ENCODE data around the gene RDH8.

Gene RDH8

DNA sequence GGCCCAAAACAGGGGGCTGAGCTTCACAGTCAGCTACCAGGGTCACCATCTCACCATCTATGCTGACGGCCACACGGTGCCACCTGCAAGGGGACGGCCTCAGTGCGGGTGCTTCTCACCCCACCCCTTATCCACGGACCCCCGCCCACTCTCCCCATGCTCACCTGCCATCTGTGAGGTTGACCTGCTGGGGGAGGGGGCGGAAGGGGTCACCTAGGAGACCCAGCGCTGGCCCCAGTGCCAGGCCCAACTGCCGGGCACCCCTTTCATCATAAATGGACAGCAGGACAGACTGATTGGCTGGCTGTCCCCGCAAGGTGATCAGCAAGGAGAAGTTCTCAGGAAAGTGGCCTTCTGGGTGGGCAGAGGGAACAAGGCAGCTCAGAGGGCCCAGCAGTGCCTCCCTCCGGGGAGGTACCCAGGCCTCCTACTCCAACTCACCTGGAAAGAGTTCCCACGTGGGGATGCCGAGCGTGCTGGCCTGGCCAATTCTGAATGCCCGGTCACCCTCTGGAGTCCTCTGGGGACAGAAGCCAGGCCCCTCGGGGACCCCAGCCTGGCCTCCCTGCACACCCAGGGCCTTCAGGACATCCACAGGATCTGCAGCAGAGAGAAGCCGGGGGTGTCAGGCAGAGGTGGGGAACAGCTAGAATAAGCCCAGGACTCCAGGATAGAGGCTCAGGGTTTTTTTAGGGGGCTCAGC is 7.5 kb upstream of the RDH8 start:
- no peak for DNase-seq (ENCODE audit: extremely low read depth, low read depth)
- no peak overlapping the region for H3K4me3 ChIP-seq (replicated peaks; ENCODE audit: low read depth, low read length)
- TF ChIP-seq, protein P1, sequence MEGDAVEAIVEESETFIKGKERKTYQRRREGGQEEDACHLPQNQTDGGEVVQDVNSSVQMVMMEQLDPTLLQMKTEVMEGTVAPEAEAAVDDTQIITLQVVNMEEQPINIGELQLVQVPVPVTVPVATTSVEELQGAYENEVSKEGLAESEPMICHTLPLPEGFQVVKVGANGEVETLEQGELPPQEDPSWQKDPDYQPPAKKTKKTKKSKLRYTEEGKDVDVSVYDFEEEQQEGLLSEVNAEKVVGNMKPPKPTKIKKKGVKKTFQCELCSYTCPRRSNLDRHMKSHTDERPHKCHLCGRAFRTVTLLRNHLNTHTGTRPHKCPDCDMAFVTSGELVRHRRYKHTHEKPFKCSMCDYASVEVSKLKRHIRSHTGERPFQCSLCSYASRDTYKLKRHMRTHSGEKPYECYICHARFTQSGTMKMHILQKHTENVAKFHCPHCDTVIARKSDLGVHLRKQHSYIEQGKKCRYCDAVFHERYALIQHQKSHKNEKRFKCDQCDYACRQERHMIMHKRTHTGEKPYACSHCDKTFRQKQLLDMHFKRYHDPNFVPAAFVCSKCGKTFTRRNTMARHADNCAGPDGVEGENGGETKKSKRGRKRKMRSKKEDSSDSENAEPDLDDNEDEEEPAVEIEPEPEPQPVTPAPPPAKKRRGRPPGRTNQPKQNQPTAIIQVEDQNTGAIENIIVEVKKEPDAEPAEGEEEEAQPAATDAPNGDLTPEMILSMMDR (IDR thresholded peaks at IDR 0.05; ENCODE audit: low read depth, low read length, missing control alignments): no peak

DNA sequence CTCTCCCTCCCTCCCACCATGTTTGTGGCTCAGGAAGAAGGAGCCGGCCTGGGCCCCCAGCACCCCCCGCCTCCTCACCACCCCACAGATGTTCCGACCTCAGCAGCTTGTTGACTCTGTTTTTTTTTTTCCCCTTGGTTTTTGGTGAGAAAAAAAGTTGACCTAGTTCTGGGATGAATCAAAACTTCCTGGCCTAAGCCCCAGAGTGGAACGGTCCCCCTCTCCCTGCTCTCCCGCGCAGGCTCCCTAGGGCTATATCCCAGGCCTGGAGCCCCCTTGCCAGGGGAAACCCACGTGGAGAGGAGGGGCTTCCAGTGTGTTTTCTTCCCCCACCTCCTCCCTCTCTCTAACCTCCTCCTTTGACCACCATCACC is 7.0 kb upstream of the RDH8 start:
- TF ChIP-seq, protein P1 (IDR thresholded peaks at IDR 0.05; ENCODE audit: low read depth, low read length, missing control alignments): no peak
- no peak overlapping the region for H3K4me3 ChIP-seq (replicated peaks; ENCODE audit: low read depth, low read length)

DNA sequence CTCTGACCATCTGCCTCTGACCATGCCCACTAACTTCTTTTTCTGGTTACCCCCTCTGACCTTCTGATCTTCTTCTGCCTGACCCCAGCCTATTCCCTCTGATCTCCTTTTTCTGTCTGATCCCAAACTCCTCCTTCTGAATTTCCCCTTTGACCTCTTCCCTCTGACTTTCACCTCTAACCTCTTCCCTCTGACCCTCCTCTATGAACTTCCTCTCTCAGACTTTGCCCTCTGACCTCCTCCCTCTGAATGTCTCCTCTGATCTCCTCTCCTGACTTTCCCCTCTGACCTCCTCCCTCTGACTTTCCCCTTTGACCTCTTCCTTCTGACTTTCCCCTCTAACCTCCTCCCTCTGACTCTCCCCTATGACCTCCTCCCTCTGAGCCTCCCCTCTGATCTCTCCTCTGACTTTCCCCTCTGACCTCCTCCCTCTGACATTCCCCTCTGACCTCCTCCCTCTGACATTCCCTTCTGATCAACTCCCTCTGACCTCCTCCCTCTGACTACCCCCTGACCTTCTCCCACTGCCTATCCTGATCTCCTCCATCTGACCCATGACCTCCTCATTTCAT is 6.4 kb upstream of the RDH8 start:
- DNase-seq (ENCODE audit: extremely low read depth, low read depth): no peak
- H3K4me3 ChIP-seq (replicated peaks; ENCODE audit: low read depth, low read length): no peak overlapping the region
- TF ChIP-seq, protein P1 (IDR thresholded peaks at IDR 0.05; ENCODE audit: low read depth, low read length, missing control alignments): no peak

More for the DNA sequence above, 7.0 kb upstream of the RDH8 start:
- no peak for DNase-seq (ENCODE audit: extremely low read depth, low read depth)

DNA sequence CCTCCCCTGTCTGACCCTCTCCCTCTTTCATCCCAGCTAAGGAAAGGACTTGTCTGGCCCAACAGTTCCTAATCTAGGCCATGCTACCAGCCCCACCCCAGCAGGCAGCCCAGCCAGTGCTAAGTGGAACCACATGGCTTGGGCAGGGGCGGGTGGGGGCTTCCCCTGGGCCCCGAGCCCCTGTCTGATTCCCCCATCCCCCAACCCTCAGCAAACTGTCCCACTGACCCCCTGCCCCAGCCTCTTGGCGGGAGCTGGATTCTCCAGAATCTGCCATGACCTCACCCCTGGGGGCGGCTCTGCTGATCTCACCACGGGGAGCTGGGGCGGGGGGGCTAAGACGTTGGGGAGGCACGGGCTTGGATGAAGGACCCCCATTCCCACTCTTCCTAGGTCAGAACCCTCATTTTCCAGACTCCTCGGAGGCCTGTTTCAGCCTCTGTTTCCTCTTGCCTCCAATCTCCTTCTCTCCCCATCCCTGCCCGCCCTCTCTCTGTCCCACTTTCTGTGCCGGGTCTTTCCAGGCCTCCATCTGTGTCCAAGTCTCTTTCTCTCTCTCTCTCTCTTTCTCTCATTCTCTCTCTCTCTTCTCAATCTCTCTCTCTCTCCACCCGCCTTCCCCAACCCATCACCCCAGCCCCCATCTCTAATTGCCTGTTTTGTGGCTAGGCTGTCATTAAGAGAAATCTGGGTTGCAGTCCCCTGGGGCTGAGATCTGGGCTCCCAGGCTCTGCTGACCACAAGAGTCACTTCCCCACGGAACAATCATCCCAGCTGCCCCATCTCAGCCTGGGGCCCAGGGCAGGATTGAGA is 5.7 kb upstream of the RDH8 start:
- DNase-seq (ENCODE audit: extremely low read depth, low read depth): no peak
- TF ChIP-seq, protein P1 (IDR thresholded peaks at IDR 0.05; ENCODE audit: low read depth, low read length, missing control alignments): no peak

DNA sequence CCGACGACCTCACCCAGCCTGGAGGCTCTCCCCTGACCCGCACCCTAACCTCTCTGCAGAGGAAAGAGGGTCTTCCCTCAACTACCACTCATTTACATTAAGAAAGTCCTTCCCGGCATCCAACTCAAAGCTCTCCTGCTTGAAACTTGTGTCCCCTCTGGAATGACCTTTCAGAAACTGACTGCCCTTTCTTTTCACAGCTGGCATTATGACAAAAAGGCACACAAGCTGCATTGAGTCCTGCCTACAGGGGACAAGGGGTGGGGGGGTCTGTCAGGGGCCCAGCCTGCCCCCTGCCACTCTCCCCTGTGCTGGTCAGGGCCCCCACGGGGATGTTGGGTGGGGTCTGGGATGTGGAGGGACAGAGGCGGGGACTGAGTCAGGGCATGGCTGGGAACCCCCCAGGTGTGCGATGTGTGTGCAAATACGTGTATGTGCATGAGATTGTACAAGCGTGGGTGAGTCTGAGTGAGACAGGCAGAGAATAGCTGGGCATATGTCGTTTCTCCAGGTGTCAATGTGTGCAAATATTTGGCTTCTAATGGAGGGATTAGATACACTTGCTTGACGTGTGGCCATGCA is 5.0 kb upstream of the RDH8 start:
- no peak overlapping the region for H3K4me3 ChIP-seq (replicated peaks; ENCODE audit: low read depth, low read length)
- no peak for DNase-seq (ENCODE audit: extremely low read depth, low read depth)
- TF ChIP-seq, protein P1 (IDR thresholded peaks at IDR 0.05; ENCODE audit: low read depth, low read length, missing control alignments): no peak

More for the DNA sequence above, 5.7 kb upstream of the RDH8 start:
- H3K4me3 ChIP-seq (replicated peaks; ENCODE audit: low read depth, low read length): no peak overlapping the region

DNA sequence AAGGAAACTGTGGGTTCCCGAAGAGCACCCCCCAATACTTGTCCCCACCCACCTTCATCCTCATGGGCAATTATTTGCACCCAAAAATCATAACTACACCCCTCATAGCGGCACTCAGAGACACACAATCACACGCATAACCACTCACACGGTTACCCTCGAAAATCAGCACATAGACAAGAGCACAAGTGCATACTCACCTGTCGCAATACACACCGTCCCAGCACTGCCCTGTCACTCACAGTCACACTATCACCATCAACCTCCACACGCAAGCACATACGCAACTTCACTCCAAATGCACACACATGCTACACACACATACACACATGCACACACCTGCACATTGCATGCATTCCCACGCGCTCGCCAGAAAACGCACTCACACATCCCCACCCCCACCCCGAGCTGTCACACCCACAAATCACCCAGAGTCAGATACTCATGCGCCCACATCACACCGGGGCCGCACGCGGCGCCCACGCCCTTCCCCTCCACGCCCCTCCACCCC is 3.5 kb upstream of the RDH8 start:
- TF ChIP-seq, protein P1 (IDR thresholded peaks at IDR 0.05; ENCODE audit: low read depth, low read length, missing control alignments): no peak
- H3K4me3 ChIP-seq (replicated peaks; ENCODE audit: low read depth, low read length): peak overlapping the region; percentile 35
- DNase-seq (ENCODE audit: extremely low read depth, low read depth): no peak

All from HFF-Myc (cell line).